Stimulated activated CD8-positive, alpha-beta memory T cell treated with anti-CD3 and anti-CD28 coated beads, Interleukin-7, amount 100 ng/mL, for 4 hours (primary cell): ENCODE measurements around the gene FOXD3.
"Not testable (repeated sequence)": the region's sequence is repeated elsewhere in the genome, so short reads cannot be mapped to it uniquely, and the experiment has no call there.

ENCODE experiments used
- DNase-seq, 2 donors: peaks; one replicate each; pipeline ENCODE4 v3.0.0-alpha.2; 2020; ENCODE audit warnings: low read depth in 2 of 2

FOXD3 gene

DNA sequence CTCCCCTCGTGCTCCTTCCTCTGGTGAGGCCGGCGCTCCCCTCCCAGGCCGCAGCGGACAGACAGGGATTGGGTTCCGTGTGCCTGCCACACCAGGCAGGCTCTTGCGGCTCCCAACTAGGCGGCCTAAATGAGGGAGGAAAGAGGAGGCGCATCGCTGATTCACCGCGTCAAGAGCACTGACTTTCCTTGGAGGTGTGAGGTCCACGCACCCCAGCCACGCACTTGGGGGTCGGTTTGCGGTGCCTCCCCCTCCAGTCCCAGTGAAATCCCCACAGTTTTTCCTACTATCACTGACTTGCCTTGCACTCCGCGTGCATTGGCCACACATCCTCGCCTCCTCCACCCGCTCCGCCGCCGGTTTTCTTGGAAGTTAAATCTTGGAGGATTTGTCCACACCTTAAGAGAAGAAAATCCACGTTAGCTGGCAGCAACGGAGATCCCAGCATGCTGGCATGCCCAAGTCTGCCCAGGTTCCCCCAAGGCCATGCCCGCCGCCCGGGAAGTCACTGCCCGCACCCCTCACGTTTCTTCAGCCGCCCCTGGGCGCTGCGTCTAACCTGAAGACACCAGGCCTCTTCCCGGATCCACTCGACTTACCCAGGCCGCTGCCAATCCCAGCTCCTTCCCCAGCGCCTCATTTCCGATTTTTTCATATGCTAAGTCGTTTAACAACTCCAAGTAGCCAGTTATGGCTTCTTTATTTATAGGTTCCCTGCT is 1.1 kb upstream of the FOXD3 start:
- no peak for DNase-seq

DNA sequence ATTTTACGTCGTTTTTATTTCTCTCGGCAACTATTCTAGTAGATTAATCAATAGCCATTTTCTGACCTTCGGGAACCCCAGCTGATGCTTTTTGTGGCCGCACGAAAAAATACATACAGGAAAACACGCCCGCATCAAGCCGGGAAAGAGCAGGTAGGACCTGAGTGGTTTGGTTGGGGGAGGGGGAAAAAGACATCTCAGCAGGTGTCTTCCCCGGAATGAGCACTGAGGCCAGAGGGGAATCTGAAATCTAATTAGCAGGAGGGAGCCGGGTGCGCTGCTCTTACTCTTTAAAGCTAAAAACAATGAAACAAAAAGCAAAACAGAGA is 618 bp upstream of the FOXD3 start:
- no peak for DNase-seq

DNA sequence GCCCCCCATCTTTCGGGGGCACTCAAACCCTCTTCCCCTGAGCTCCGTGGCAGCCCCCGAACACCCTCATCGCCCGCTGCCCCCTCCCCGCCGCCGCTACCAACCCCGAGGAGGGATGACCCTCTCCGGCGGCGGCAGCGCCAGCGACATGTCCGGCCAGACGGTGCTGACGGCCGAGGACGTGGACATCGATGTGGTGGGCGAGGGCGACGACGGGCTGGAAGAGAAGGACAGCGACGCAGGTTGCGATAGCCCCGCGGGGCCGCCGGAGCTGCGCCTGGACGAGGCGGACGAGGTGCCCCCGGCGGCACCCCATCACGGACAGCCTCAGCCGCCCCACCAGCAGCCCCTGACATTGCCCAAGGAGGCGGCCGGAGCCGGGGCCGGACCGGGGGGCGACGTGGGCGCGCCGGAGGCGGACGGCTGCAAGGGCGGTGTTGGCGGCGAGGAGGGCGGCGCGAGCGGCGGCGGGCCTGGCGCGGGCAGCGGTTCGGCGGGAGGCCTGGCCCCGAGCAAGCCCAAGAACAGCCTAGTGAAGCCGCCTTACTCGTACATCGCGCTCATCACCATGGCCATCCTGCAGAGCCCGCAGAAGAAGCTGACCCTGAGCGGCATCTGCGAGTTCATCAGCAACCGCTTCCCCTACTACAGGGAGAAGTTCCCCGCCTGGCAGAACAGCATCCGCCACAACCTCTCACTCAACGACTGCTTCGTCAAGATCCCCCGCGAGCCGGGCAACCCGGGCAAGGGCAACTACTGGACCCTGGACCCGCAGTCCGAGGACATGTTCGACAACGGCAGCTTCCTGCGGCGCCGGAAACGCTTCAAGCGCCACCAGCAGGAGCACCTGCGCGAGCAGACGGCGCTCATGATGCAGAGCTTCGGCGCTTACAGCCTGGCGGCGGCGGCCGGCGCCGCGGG is 837 bp downstream of the FOXD3 start:
- no peak for DNase-seq

DNA sequence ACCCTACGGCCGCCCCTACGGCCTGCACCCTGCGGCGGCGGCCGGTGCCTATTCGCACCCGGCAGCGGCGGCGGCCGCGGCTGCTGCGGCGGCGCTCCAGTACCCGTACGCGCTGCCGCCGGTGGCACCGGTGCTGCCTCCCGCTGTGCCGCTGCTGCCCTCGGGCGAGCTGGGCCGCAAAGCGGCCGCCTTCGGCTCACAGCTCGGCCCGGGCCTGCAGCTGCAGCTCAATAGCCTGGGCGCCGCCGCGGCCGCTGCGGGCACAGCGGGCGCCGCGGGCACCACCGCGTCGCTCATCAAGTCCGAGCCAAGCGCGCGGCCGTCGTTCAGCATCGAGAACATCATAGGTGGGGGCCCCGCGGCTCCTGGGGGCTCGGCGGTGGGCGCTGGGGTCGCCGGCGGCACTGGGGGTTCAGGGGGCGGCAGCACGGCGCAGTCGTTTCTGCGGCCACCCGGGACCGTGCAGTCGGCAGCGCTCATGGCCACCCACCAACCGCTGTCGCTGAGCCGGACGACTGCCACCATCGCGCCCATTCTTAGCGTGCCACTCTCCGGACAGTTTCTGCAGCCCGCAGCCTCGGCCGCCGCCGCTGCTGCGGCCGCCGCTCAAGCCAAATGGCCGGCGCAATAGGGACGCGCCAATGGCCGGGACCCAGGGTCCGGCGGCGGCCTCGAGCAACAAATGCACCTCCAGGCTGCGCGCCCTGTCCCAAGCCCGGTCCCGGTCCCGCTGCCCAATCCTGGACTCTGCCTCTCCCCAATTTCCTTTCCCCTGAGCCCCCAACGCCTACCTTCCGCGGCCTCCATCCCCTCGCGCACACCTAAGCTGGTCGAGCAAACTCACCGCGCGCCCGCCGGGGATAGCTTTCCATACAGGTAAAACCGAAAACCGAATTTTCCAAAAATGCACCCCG is 1.8 kb downstream of the FOXD3 start:
- no peak for DNase-seq

DNA sequence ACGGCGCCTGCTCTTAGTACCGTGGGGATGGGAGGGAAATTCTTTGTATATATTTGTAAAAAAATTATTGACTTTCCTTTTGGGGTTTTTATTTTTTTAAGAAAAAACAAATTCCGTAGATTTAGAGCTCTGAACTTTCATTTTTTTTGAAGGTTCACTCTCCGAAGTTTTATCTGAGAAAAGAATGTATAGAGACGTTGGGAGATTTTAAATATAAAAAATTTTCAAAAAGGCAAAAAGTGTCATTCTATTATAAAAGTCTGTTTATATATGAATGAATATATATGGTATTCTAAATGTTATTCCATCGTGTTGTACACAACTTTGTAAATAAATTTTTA is 2.4 kb downstream of the FOXD3 start:
- no peak for DNase-seq

DNA sequence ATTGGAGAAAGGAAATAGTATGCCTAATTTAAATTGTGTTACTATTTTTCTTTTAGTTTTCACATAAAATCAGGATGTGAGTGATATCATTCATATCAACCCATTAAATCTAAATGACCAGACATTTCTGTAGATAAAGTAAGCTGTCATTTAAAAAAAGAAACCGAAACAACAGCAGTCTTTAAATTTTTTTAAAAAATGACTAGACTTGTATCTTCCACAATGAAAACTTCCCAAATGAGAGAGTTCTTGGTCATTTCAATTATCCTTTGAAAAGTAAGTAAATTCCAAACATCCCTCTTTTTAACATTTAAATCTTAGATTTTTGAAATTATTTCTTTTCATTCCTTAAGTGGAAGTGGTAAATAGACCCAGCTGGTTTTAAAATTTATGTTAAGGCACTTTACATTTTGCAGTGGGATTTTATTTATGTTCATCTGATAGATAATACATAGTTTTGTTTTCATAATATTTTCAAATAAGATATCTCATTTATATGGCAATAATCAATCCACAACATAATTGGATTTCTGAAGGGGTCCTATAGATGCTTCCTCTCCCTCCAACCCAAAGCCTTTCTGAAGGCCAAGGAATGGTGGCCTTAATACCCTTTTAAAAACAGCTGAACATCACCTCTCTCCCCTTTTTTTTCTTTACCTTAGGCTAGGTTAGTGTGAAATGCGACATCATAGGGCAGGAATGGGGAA is 3.1 kb downstream of the FOXD3 start:
- DNase-seq, result no peak

DNA sequence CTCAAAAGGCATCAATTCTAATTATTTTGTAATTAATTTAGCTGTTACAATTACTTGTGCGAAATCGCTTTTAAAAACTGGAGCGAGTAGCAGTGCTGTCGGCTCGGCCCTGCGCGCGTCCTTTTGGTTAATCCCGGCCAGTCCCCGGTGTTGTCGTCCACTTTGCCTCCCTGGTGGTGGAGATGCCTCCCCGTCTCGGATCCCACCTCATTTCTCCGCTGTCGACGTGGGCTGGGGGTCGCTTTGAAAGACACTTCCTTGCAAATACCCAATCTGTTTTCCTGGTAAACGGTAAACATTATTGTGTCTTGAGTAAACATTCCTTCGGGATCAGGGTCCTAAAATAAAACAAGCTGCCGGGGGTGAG is 3.7 kb downstream of the FOXD3 start:
- no peak for DNase-seq

DNA sequence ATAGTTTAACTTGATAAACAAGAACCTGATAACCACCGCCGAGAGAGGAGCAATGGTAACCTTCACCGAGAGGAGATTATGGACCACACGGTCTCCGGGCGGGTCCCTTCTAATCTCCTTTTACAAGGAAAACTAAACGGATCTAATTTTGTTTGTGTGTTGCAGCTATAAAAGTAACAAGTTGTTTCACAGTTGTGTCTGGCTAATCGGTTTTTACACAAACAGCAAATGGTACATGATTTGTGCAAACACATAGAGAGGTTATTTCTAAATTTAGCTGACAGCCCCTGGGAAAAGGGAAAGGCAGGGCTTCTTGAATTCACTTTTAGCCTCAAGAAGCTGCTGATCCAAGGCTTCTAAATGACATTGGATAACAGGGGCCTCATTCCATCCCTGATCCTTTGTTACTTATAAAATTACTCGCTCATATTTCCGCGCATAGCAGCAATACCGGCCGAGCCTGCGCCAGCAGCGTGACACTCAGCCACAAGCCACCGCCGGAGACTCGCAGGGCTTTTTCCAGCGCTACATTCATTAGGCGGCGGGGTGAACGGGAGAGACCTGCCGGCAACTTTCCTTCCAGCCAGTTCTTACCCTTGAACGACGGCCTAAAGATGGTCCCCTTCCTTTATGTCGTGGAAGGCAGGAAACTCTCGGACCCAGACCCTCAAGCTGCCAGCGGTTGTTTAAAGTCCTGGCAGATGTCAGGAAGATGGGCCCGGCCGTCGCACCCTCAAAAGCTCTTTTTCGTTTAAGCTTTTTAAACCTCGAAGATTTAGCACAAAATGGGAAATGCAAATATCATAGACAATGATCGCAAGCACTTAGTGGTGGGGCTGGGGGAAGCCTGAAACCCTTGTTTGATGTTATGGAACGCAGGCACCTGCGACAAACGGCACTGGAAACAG is 4.4 kb downstream of the FOXD3 start:
- no peak for DNase-seq

DNA sequence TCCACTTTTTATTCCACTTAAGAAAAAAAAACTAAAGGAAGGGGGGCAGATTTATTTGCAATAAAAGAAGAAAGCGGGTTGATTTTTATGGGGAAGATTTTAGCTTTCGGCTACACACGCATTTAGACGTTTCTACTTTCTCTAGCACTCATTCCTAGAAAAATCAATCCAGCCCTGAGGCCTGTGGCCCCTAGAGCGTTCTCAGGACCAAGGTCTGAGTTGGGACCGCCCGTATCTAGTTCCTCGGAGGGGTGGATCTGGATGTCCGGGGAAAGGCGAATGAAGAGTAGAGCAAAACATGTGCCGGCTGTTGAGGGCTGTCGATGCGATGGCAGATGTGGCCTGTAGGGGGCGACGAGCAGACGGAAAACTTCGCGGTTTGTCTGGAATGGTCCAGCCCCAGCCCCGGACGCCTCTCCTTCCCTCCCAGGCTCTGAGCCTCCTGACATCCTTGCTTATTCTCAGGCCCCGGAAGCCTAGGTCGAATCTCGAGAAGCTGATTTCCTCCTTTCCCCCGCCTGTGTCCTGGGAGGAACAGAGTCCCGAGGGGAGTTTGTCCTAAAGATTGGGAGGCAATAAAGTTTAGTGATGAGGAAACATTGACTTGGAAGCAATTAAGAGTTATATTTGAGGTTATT is 5.2 kb downstream of the FOXD3 start:
- DNase-seq, result no peak

DNA sequence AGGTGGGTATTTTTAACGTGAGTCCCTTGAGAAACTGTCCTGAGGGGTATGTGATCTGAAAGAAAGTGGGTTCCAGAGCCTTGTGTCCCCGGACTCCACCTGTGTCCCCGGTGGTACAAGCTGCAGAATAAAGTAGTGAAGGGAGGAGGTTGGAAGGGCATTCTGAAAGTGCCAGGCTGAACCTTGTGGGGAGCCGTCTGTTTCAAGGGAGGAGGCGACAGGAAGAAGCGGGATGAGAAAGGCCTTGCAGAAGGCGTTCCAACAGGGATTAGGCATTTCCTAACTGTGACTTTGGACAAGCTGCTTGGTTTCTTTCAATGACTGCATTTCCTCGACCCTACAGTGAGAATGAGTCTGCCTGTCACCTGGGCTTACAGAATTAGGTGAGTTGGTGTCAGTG is 5.8 kb downstream of the FOXD3 start:
- no peak for DNase-seq

DNA sequence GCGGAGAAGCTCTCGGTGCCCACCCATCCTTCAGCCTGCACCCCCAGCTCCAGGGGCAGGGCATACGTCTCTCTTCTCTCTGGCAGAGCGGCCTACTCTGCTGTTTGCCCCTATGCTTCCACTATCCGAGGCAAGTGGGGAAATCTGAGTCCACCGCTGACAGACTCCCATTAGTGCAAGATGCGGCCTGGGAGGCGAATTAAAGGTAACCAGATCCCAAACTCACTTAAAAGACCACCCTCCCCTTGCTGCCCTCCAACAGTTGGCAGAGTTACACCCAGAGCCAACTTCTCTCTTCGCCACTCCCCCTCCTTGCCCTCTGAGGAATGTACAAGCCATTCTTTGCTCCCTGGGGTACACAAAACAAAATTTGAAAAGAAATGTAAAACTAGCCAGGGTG is 6.4 kb downstream of the FOXD3 start:
- no peak for DNase-seq

DNA sequence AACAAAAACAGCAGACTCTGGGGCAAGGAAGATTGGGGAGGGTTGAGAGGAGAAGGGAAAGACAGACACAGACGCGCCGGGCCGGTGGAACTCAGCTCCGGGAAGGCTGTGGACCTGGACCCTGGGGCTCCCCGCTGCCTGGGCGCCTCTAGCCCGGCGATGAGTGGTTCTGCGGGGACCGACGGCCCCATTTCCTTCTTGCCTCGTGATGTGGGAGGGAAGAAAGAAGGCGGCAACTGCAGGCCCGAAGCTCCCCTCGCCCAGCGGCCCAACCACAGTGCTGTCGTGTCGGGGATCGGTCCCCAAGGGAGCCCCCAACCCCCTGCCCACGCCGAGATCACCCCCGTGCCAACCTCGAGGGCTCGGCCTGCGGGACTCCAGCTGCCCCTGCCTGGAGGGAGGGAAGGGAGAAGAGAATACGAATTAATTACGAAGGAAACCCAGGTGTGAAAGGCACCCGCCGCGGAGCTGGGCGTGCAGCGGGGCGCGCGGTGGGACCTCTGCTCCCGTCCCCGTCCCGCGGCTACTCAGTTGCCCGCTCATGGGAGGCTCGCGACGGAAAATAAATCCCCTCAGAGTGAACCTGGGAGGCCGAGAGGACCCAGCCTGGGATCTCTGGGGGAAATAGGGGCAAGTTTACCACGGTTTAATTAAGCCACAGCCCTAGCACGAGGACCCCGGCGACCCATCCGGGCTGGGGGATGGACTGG is 7.4 kb downstream of the FOXD3 start:
- DNase-seq, result no peak

DNA sequence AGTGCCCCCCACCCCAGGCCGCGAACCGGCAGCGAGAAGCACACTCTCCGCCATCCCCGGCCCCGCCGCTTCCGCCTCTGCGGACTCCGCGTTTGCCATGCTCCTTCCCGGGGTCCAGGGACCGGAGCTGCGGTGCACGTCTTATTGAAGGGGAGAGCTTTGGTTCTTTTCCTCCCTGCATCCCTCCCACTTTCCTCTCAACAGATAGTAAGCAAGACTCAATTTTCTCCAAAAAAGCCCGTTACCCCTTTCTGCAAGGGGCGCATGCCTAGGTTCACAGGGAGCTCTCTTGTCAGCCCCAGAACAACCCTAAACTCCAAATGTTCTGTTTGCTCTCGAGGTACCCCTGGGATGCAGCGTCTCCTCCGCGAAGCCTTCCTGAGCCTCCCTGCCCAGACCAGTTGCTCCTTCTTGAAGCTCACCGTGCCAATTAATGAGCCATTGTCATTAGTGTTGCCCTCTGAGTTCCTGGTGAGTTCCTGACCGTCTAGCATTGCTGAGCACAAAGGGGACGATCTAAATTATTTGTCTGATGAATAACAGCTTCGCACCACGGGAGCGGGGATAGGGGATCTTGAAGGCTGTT is 8.1 kb downstream of the FOXD3 start:
- no peak for DNase-seq

DNA sequence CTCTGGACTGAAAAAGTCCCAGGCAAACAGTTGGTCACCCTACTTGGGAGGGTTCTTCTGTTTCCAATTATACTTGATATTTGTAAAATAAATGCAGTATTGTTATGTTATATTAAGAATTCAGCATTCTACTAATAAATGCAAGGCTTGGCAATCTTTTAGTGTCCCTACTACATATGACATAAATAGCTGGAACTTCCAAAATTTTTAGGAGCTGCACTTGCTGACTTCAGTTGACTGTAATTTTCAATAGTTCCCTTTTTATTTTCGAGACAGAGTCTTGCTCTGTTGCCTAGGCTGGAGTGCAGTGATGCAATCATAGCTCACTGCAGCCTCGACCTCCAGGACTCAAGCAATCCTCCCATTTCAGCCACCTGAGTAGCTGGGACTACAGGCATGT is 20.0 kb downstream of the FOXD3 start:
- no peak for DNase-seq

DNA sequence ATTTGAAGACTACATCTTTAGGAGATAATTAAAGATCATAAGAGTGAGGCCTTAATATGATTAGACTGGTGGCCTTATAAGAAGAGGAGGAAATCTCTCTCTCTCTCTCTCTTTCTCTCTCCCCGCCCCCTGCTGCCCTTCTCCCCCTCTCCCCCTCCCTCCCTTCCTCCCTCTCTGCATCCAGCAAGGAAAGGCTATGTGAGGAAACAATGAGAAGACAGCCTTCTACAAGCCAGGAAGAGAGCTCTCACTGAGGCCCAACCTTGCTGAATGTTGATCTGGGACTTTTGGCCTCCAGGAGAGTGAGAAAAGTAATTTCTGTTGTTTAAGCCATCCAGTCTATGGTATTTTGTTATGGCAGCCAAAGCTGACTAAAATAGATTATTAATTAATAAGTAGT is 21.6 kb downstream of the FOXD3 start:
- no peak for DNase-seq

DNA sequence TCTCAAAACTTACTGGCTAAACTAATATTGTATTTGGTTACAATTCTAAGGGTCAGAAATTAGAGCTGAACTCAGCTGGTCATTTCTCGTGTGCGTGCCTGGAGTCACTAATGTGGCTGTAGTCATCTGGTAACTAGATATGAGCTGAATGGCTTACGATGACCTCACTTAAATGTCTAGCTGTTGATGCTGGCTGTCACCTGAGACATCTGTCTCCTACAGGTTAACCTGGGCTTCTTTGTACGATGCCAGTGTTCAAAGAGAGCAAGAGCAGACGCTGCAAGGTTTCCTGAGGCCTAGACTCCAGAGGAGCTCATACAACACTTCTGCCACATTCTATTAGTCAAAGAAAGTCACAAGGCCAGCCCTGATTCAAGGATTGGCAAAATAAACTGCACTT is 28.0 kb downstream of the FOXD3 start:
- DNase-seq, result no peak

DNA sequence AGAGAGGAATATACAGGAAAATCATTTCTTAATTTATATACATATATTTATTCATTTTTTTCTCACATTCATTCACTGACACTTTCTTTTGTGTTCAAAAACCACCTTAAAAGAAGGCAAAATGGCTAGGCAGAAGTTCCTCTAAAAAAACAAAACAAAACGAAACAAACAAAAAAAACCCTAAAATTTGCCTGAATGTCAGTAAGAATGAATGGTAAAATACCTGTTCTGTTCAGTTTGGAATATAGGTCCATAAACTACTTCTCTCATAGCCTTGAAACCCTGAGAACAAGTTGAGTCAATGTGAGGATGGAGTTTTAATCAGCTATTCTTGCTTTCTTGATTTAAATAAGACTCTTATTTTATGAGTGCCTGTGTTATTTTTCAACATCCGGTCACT is 30.4 kb downstream of the FOXD3 start:
- no peak for DNase-seq

DNA sequence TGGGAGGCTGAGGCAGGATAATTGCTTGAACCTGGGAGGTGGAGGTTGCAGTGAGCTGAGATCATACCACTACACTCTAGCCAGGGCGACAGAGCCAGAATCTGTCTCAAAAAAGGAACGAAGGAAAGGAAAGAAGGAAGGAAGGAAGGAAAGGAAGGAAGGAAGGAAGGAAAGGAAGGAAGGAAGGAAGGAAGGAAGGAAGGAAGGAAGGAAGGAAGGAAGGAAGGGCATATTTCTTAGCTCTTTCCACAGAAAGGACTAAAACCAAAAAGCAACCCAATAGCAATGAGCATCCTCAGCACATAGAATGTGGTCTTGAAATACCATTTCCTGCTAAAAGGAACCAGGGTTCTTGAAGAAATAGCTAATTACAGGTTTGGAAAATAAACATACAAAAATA is 33.9 kb downstream of the FOXD3 start:
- DNase-seq, result not testable (repeated sequence)

DNA sequence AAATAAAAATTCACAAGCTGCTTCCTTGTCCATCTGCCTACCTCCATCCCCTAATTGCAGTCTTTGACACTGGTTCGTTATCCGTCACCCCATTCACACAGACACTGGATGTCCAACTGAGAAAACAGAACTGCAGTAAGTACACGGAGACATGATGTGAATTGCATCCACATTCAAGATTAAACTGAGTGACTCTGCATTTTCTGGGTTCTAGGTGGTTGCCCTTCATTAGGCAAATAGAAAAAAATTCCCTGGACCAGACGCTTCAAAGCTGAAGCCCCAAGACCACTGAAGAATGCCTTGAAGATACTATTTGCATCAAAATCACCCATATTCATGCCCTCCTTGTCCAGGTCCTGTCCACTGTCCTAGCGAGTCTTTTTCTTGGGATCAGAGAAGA is 37.2 kb downstream of the FOXD3 start:
- no peak for DNase-seq
